Ascending aorta (tissue), 2 donors: ENCODE results near the gene STOML3. TPM values are rescaled to one million over a fixed set of nuclear protein-coding genes. Genes with fewer than 3 reads are reported as not detected.

Experiments
- DNase-seq, 2 donors: peaks; one replicate each; pipeline ENCODE4 v3.0.0-alpha.2; 2019; ENCODE audit warnings: low spot score in 2 of 2
- H3K27ac ChIP-seq, 2 donors: fragments of 200-600 bp; sonication (generic); one replicate each; pipeline ENCODE4 v1.5.1; 2016 to 2017; ENCODE audit warnings: mild to moderate bottlenecking in 1 of 2
- H3K27me3 ChIP-seq: fragments of 200-600 bp; sonication (generic); one replicate; pipeline ENCODE4 v1.5.1; 2017
- H3K36me3 ChIP-seq, 2 donors: fragments of 200-600 bp; sonication (generic); one replicate each; pipeline ENCODE4 v1.5.1; 2016
- H3K4me1 ChIP-seq, 2 donors: fragments of 200-600 bp; sonication (generic); one replicate each; pipeline ENCODE4 v1.5.1; 2016 to 2017; ENCODE audit warnings: mild to moderate bottlenecking in 1 of 2
- H3K4me3 ChIP-seq, 2 donors: fragments of 200-600 bp; sonication (generic); one replicate each; pipeline ENCODE4 v1.5.1; 2016 to 2017; ENCODE audit warnings: mild to moderate bottlenecking in 1 of 2
- H3K9me3 ChIP-seq, 2 donors: fragments of 200-600 bp; sonication (generic); one replicate each; pipeline ENCODE4 v1.5.1; 2016
- intact Hi-C: fragments of 100-400 bp; cut with DNase I; formaldehyde crosslinking; loops from one replicate; pipeline ENCODE4 v1.15.1; 2023
- total RNA-seq: library from RNA; depleted of rRNA; stranded (reverse); fragments of >200 nt; gene quantifications from one replicate; pipeline ENCODE4 v1.1.0, GENCODE V29; 2016
- TF ChIP-seq, protein P1 (sequence below), 3 experiments: fragments of 200-600 bp in 2 of 3; fragments of 450-650 bp in 1 of 3; sonication (generic) in 2 of 3; IDR thresholded peaks; one replicate each; pipeline ENCODE4 v1.5.1; 2016 to 2019; ENCODE audit warnings: antibody characterized with exemption in 3 of 3, mild to moderate bottlenecking in 1 of 3, moderate library complexity in 1 of 3

STOML3 gene
- total RNA-seq, 1 donor from 2014 or later: not detected

- intact Hi-C loops: no loop called here
Observed at GRCh38 chr13:38947054-38947453, 43.6 kb downstream of the STOML3 start.

DNA sequence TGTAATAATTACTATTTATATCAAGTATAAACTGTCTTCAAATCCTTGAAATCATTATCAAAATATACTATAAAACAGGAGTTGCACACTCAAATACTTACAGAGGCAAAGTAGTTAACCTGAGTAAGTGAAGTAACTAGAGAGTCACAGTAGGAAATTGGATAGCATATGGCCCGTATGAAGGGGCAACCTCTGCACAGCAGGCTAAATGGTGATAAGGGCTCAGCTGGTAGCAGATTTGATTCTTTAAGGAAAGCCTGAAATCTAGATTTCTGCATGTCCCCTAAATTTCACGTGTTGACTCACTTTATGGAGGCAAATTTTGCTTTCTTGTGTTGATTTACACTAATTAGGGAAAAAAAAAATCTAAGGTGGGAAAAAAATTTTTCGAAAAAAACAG, 46.4 kb downstream of the STOML3 start:
- Histone ChIP-seq H3K27me3 (no peaks in the 10 kb centered on the region), H3K4me1 (no peaks in the 10 kb centered on the region), H3K27ac (no peak overlapping the region), H3K4me3 (no peak overlapping the region), H3K36me3 (no peaks in the 10 kb centered on the region), H3K9me3 (no peaks in the 10 kb centered on the region)
- TF ChIP-seq, protein P1, sequence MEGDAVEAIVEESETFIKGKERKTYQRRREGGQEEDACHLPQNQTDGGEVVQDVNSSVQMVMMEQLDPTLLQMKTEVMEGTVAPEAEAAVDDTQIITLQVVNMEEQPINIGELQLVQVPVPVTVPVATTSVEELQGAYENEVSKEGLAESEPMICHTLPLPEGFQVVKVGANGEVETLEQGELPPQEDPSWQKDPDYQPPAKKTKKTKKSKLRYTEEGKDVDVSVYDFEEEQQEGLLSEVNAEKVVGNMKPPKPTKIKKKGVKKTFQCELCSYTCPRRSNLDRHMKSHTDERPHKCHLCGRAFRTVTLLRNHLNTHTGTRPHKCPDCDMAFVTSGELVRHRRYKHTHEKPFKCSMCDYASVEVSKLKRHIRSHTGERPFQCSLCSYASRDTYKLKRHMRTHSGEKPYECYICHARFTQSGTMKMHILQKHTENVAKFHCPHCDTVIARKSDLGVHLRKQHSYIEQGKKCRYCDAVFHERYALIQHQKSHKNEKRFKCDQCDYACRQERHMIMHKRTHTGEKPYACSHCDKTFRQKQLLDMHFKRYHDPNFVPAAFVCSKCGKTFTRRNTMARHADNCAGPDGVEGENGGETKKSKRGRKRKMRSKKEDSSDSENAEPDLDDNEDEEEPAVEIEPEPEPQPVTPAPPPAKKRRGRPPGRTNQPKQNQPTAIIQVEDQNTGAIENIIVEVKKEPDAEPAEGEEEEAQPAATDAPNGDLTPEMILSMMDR (IDR thresholded peaks at IDR 0.05): no peak
- intact Hi-C loops: no loop called here
- no peak for DNase-seq

More at GRCh38 chr13:38947054-38947453, 43.6 kb downstream of the STOML3 start:
- TF ChIP-seq, protein P1 (IDR thresholded peaks at IDR 0.05): no peak
- no peaks in the 10 kb centered on the region for H3K9me3 ChIP-seq
- H3K4me3 ChIP-seq: no peak overlapping the region
- no peak overlapping the region for H3K27ac ChIP-seq
- no peaks in the 10 kb centered on the region for H3K27me3 ChIP-seq
- no peaks in the 10 kb centered on the region for H3K36me3 ChIP-seq
- no peak for DNase-seq
- H3K4me1 ChIP-seq: no peaks in the 10 kb centered on the region

- H3K9me3 ChIP-seq: no peaks in the 10 kb centered on the region
- no peaks in the 10 kb centered on the region for H3K27me3 ChIP-seq
- no peaks in the 10 kb centered on the region for H3K36me3 ChIP-seq
- intact Hi-C loops: no loop called here
- DNase-seq: no peak
- H3K4me3 ChIP-seq: no peak overlapping the region
- no peak overlapping the region for H3K27ac ChIP-seq
- TF ChIP-seq, protein P1 (IDR thresholded peaks at IDR 0.05): no peak
- no peaks in the 10 kb centered on the region for H3K4me1 ChIP-seq
Observed at GRCh38 chr13:38943231-38943630, 47.4 kb downstream of the STOML3 start.

DNA sequence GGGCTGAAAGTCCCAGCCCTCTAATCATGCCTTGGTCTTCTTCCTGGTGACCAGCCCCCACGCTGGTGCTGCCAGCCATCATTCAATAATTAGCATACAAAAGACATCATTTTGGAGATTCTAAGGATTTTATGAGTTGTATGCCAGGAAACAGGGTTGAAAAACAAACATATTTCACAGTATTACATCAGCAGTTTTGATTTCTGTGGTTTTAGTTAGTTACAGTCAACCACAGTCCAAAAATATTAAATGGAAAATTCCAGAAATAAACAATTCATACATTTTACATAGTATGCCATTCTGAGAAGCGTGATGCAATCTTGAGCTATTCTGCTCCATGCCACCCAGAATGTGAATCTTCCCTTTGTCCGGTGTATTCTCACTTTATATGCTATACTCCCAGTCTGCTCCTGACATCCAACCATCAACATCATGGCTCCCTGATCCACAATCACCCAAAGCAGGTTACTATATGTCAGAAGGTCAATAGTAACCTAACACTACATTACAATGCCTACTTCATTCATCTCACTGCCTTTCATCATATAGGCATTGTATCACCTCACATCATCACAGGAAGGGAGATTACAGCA, 49.2 kb downstream of the STOML3 start:
- no peaks in the 10 kb centered on the region for H3K9me3 ChIP-seq
- no peak for DNase-seq
- intact Hi-C loops: no loop called here
- no peaks in the 10 kb centered on the region for H3K27me3 ChIP-seq
- TF ChIP-seq, protein P1 (IDR thresholded peaks at IDR 0.05): no peak
- H3K27ac ChIP-seq: no peak overlapping the region
- H3K4me1 ChIP-seq: no peaks in the 10 kb centered on the region
- no peak overlapping the region for H3K4me3 ChIP-seq
- H3K36me3 ChIP-seq: no peaks in the 10 kb centered on the region

DNA sequence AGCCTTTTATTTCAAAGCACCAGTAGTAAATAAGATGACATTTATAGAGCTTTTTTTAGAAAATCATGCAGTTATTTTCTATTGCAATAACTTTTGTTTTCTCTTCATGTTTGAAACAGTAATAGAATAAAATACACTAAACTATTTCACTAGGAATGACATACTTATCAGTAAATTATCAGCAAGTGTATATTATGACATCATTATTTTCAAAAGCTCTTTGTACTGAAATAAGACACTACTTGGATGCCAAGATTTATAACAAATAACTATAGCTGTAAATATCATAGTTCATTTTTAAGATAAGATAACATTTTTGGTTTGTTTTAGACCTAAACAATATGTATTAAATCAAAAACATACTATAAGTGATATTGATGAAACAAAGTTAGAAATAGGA, 56.8 kb downstream of the STOML3 start:
- TF ChIP-seq, protein P1 (IDR thresholded peaks at IDR 0.05): no peak
- Histone ChIP-seq H3K9me3 (no peaks in the 10 kb centered on the region), H3K36me3 (no peaks in the 10 kb centered on the region), H3K27me3 (no peaks in the 10 kb centered on the region), H3K4me3 (no peak overlapping the region), H3K27ac (no peak overlapping the region), H3K4me1 (no peaks in the 10 kb centered on the region)
- intact Hi-C loops: loop anchor here (10.0 kb wide), 1 partner anchor 1469 kb away; no protein-coding TSS in a partner anchor
- no peak for DNase-seq

DNA sequence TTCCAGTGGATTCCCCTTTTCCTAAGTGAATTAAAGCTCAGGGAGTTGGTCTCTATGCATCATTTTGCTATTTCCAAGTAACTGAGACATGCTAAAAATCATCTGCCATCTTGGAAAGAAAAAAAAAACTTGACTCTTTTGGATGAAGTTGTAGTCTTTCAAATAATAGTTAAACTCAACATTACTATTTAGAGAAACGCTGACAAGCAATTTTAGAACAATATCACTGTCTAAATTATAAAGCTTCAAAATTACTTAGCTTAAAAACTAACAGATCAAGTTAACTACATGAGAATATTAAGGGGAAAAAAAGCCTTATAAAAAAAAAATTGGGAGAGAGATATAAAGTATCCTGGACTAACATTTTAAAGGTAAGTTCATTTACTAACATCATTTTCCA, 68.5 kb downstream of the STOML3 start:
- DNase-seq: no peak
- H3K36me3 ChIP-seq: no peaks in the 10 kb centered on the region
- intact Hi-C loops: no loop called here

More for the DNA sequence above, 68.5 kb downstream of the STOML3 start:
- Histone ChIP-seq H3K9me3 (no peaks in the 10 kb centered on the region), H3K4me1 (no peaks in the 10 kb centered on the region), H3K27ac (no peak overlapping the region), H3K27me3 (no peaks in the 10 kb centered on the region), H3K4me3 (no peak overlapping the region)
- TF ChIP-seq, protein P1 (IDR thresholded peaks at IDR 0.05): no peak
